GM20000 (cell line): ENCODE measurements around the gene RNF145.

Experiments
- DNase-seq: peaks from one replicate; pipeline ENCODE4 v3.0.0; 2012; ENCODE audit warnings: low spot score
- CTCF ChIP-seq: IDR thresholded peaks from 2 replicates; pipeline ENCODE4 v1.5.1; 2012; ENCODE audit warnings: mild to moderate bottlenecking, control low read depth; ENCODE audit errors: extremely low read depth, missing control alignments

RNF145 gene

GRCh38 chr5:159133041-159133741 lies 76.2 kb downstream of the RNF145 start:
- peak; percentile 58 for DNase-seq
- TF ChIP-seq CTCF = peak; percentile 38

GRCh38 chr5:159132429-159133040 lies 76.8 kb downstream of the RNF145 start:
- TF ChIP-seq CTCF = no peak
- DNase-seq = no peak

GRCh38 chr5:159131951-159132350 lies 77.4 kb downstream of the RNF145 start:
- DNase-seq = no peak
- TF ChIP-seq CTCF = no peak

- TF ChIP-seq CTCF = no peak
- no peak for DNase-seq
Measured at GRCh38 chr5:159130871-159131270, 78.5 kb downstream of the RNF145 start.

GRCh38 chr5:159128070-159128541 lies 81.2 kb downstream of the RNF145 start:
- DNase-seq = no peak
- no peak for TF ChIP-seq CTCF

- no peak for TF ChIP-seq CTCF
- DNase-seq = no peak
Measured at GRCh38 chr5:159123700-159124099, 85.7 kb downstream of the RNF145 start.

GRCh38 chr5:159123189-159123588 lies 86.2 kb downstream of the RNF145 start:
- TF ChIP-seq CTCF = no peak
- no peak for DNase-seq
